Neuronal stem cell (in vitro differentiated cells): ENCODE measurements around the gene XYLT1.

Experiments used
- DNase-seq: peaks from one replicate; pipeline ENCODE4 v3.0.0-alpha.2; 2013; ENCODE audit warnings: low spot score
- H2AFZ ChIP-seq: one replicate; pipeline ENCODE4 v1.6.1; 2013; ENCODE audit warnings: mild to moderate bottlenecking, low read length, inconsistent platforms
- H2AK5ac ChIP-seq: 2 replicates; pipeline ENCODE4 v1.6.1; 2013; ENCODE audit warnings: low read depth, mild to moderate bottlenecking, inconsistent platforms, low read length, moderate library complexity, mixed read lengths
- H2BK120ac ChIP-seq: 2 replicates; pipeline ENCODE4 v1.6.1; 2013; ENCODE audit warnings: low read depth, mild to moderate bottlenecking, inconsistent platforms, low read length, moderate library complexity, mixed read lengths
- H2BK12ac ChIP-seq: one replicate; pipeline ENCODE4 v1.6.1; 2013; ENCODE audit warnings: low read length, inconsistent platforms
- H2BK15ac ChIP-seq: 2 replicates; pipeline ENCODE4 v1.6.1; 2013; ENCODE audit warnings: mild to moderate bottlenecking, low read length, inconsistent platforms, mixed read lengths
- H2BK5ac ChIP-seq: one replicate; pipeline ENCODE4 v1.6.1; 2013; ENCODE audit warnings: inconsistent platforms, mild to moderate bottlenecking, low read length, moderate library complexity
- H3K14ac ChIP-seq: one replicate; pipeline ENCODE4 v1.6.1; 2013; ENCODE audit warnings: low read length, inconsistent platforms
- H3K18ac ChIP-seq: 2 replicates; pipeline ENCODE4 v1.6.1; 2013; ENCODE audit warnings: low read length, inconsistent platforms
- H3K23ac ChIP-seq: 2 replicates; pipeline ENCODE4 v1.6.1; 2013; ENCODE audit warnings: low read depth, mild to moderate bottlenecking, mixed read lengths, low read length, inconsistent platforms; ENCODE audit not compliant: poor library complexity
- H3K27ac ChIP-seq: replicated peaks from 3 replicates; pipeline ENCODE4 v1.5.1; 2013; ENCODE audit warnings: low read length, inconsistent platforms
- H3K27me3 ChIP-seq, 3 experiments: 2 replicates each; pipeline ENCODE4 v1.6.1; 2013; ENCODE audit warnings: low read length in 3 of 3, mild to moderate bottlenecking in 2 of 3, inconsistent platforms in 1 of 3, low read depth in 1 of 3, mixed read lengths in 1 of 3, moderate library complexity in 1 of 3; ENCODE audit not compliant: control insufficient read depth in 3 of 3, insufficient read depth in 3 of 3
- H3K36me3 ChIP-seq, 2 donors: replicated peaks in 1 of 2; 2 replicates each; pipeline ENCODE4 v1.6.1; 2013; ENCODE audit warnings: low read length in 2 of 2; ENCODE audit not compliant: control insufficient read depth in 2 of 2, insufficient read depth in 2 of 2
- H3K4ac ChIP-seq: 2 replicates; pipeline ENCODE4 v1.6.1; 2013; ENCODE audit warnings: inconsistent platforms, mild to moderate bottlenecking, low read length, moderate library complexity
- H3K4me1 ChIP-seq, 2 donors: 1 replicate in 1 of 2; 2 replicates in 1 of 2; pipeline ENCODE4 v1.6.1; 2013; ENCODE audit warnings: low read length in 2 of 2, low read depth in 1 of 2; ENCODE audit not compliant: control insufficient read depth in 2 of 2, insufficient read depth in 1 of 2
- H3K4me2 ChIP-seq: one replicate; pipeline ENCODE4 v1.6.1; 2013; ENCODE audit warnings: mild to moderate bottlenecking, low read length, inconsistent platforms; ENCODE audit not compliant: insufficient read depth, poor library complexity, severe bottlenecking
- H3K4me3 ChIP-seq, 2 donors: 2 replicates each; pipeline ENCODE4 v1.5.1; 2013; ENCODE audit warnings: low read length in 2 of 2, mild to moderate bottlenecking in 2 of 2, inconsistent platforms in 1 of 2, moderate library complexity in 1 of 2
- H3K79me1 ChIP-seq: one replicate; pipeline ENCODE4 v1.6.1; 2013; ENCODE audit warnings: low read depth, mild to moderate bottlenecking, inconsistent platforms, low read length, moderate library complexity
- H3K9ac ChIP-seq: one replicate; pipeline ENCODE4 v1.6.1; 2013; ENCODE audit warnings: mild to moderate bottlenecking, low read depth, low read length, inconsistent platforms; ENCODE audit not compliant: poor library complexity
- H3K9me3 ChIP-seq, 2 donors: replicated peaks in 1 of 2; 2 replicates each; pipeline versions ENCODE3 to v1.6.1; 2013; ENCODE audit warnings: low read length in 2 of 2, mild to moderate bottlenecking in 2 of 2, inconsistent platforms in 1 of 2, low read depth in 1 of 2, mixed read lengths in 1 of 2, moderate library complexity in 1 of 2; ENCODE audit not compliant: control insufficient read depth in 2 of 2, insufficient read depth in 1 of 2
- H4K8ac ChIP-seq: one replicate; pipeline ENCODE4 v1.6.1; 2013; ENCODE audit warnings: low read depth, mild to moderate bottlenecking, inconsistent platforms, low read length, moderate library complexity
- H4K91ac ChIP-seq: one replicate; pipeline ENCODE4 v1.6.1; 2013; ENCODE audit warnings: low read length, low read depth, mild to moderate bottlenecking, inconsistent platforms; ENCODE audit not compliant: poor library complexity
- WGBS, 2 donors: extraction: QIAGEN DNeasy Blood & Tissue Kit; methylation state at CpG; one replicate each; pipeline ENCODE4 v1.1.7; 2013; ENCODE audit warnings: missing lambda C conversion rate in 2 of 2, mixed read lengths in 1 of 2; ENCODE audit not compliant: insufficient read length in 2 of 2, insufficient replicate concordance in 1 of 2; ENCODE audit errors: extremely low coverage in 2 of 2; 5-methylcytosine and 5-hydroxymethylcytosine counted together

XYLT1 gene

DNA sequence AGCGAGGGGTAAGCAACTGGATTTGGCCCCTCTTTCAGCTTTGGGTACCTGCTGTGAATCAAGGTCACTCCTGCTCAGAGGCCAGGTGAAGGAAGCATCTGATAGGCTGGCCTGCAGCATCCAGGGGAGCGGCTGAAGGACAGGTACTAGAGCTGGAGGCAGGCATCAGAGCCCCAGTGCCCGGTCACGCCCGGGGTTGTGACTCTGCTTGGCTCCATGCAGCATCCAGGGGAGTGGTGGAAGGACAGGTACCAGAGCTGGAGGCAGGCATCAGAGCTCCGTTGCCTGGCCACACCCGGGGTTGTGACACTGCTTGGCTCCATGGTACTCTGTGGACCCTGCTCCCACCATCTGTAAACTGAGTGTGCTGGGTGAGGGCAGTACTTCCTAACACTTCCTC, 189.7 kb downstream of the XYLT1 start:
- H3K27ac ChIP-seq: no peak overlapping the region
- H3K4me1 ChIP-seq: peaks cover 0 to 7% of the 10 kb centered on the region in 2 donors
- H3K4me2 ChIP-seq: no peak overlapping the region
- no peak overlapping the region for H2BK12ac ChIP-seq
- H3K23ac ChIP-seq: no peak overlapping the region
- H4K91ac ChIP-seq: no peak overlapping the region
- no peak overlapping the region for H3K9ac ChIP-seq
- H2BK120ac ChIP-seq: no peak overlapping the region
- H3K18ac ChIP-seq: no peak overlapping the region
- WGBS, 2 donors: no CpG with 5 or more reads among the region's 7 CpGs
- H3K9me3 ChIP-seq: no peaks in the 10 kb centered on the region
- H2AK5ac ChIP-seq: no peak overlapping the region
- H3K27me3 ChIP-seq: no peaks in the 10 kb centered on the region
- H2BK5ac ChIP-seq: no peak overlapping the region
- no peak overlapping the region for H2AFZ ChIP-seq
- H2BK15ac ChIP-seq: peak overlapping the region; percentile 22
- no peak overlapping the region for H3K14ac ChIP-seq
- H3K4ac ChIP-seq: no peak overlapping the region
- no peak for DNase-seq
- H3K36me3 ChIP-seq: no peaks in the 10 kb centered on the region
- no peak overlapping the region for H4K8ac ChIP-seq
- no peak overlapping the region for H3K4me3 ChIP-seq
- H3K79me1 ChIP-seq: no peaks in the 10 kb centered on the region

- Histone ChIP-seq H3K79me1 (no peaks in the 10 kb centered on the region), H2BK15ac (no peak overlapping the region), H3K27ac (no peak overlapping the region), H3K36me3 (no peaks in the 10 kb centered on the region), H2BK5ac (no peak overlapping the region), H2BK12ac (no peak overlapping the region), H3K27me3 (no peaks in the 10 kb centered on the region), H3K14ac (no peak overlapping the region), H3K4me2 (no peak overlapping the region), H3K4me1 (peaks cover 0 to 12% of the 10 kb centered on the region in 2 donors), H3K18ac (no peak overlapping the region), H3K9ac (no peak overlapping the region), H2AK5ac (no peak overlapping the region), H3K4me3 (no peak overlapping the region), H3K4ac (no peak overlapping the region), H4K8ac (no peak overlapping the region), H2AFZ (no peak overlapping the region), H4K91ac (no peak overlapping the region), H3K9me3 (no peaks in the 10 kb centered on the region), H3K23ac (no peak overlapping the region), H2BK120ac (no peak overlapping the region)
- WGBS, 2 donors: no CpG with 5 or more reads among the region's 5 CpGs
- DNase-seq: no peak
Observed at GRCh38 chr16:17278988-17279387, 191.8 kb downstream of the XYLT1 start.

DNA sequence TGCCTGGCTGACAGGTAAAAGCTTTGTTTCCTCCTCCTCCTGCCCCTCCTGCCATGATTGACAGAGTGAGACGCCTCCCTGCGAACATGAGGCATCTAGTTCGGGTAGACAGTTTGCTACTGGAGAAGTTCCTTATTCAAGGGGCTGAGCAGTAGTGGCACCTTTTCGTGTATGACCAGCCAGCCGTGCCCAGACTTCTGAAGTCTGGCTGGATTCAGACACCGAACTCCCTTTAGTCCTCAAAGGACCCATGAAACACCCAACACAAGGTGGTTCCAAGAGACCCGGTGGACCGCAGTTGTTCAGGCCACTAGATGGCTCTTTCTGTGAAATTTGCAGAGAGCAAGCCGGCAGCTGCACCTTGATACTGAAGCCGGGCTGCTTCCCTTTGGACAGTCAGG, 192.8 kb downstream of the XYLT1 start:
- H3K4me1 ChIP-seq: peaks cover 0 to 10% of the 10 kb centered on the region in 2 donors
- H2BK120ac ChIP-seq: no peak overlapping the region
- no peak overlapping the region for H2AFZ ChIP-seq
- no peak overlapping the region for H3K23ac ChIP-seq
- no peak overlapping the region for H3K27ac ChIP-seq
- no peaks in the 10 kb centered on the region for H3K9me3 ChIP-seq
- no peak overlapping the region for H2BK15ac ChIP-seq
- no peak overlapping the region for H3K14ac ChIP-seq
- no peak overlapping the region for H3K4ac ChIP-seq
- H3K36me3 ChIP-seq: no peaks in the 10 kb centered on the region
- H4K8ac ChIP-seq: no peak overlapping the region
- H3K9ac ChIP-seq: no peak overlapping the region
- H2AK5ac ChIP-seq: no peak overlapping the region
- no peak overlapping the region for H2BK5ac ChIP-seq
- H3K79me1 ChIP-seq: no peaks in the 10 kb centered on the region
- H3K4me3 ChIP-seq: no peak overlapping the region
- no peak overlapping the region for H3K18ac ChIP-seq
- no peaks in the 10 kb centered on the region for H3K27me3 ChIP-seq
- DNase-seq: no peak
- no peak overlapping the region for H2BK12ac ChIP-seq
- H4K91ac ChIP-seq: no peak overlapping the region
- H3K4me2 ChIP-seq: no peak overlapping the region
- no CpG with 5 or more reads among the region's 10 CpGs for WGBS, 2 donors

DNA sequence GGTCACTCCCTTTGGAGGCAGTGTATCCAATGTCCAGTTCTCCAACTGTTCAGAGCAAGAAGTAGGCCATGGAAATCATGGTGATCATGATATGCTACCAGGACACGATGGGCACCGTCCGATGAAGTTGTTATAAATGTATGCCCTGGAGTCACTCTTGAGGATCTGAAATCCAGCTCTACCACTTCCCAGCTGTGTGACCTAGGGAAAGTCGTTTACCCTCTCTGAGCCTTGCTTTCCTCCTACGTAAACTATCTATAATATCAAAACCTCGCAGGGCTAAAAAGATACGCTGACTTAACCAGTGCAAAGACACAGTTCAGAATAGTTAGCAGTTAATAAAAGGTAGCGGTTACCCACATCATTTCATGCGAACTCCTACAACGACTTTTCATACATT, 194.2 kb downstream of the XYLT1 start:
- Histone ChIP-seq H3K27ac (no peak overlapping the region), H4K91ac (no peak overlapping the region), H3K23ac (no peak overlapping the region), H3K4ac (no peak overlapping the region), H3K27me3 (no peaks in the 10 kb centered on the region), H3K14ac (no peak overlapping the region), H3K18ac (no peak overlapping the region), H3K4me1 (peaks cover 0 to 12% of the 10 kb centered on the region in 2 donors), H2BK5ac (no peak overlapping the region), H3K9me3 (no peaks in the 10 kb centered on the region), H3K4me3 (no peak overlapping the region), H2BK12ac (no peak overlapping the region), H4K8ac (no peak overlapping the region), H3K36me3 (no peaks in the 10 kb centered on the region), H3K79me1 (no peaks in the 10 kb centered on the region), H2AK5ac (no peak overlapping the region), H3K9ac (no peak overlapping the region), H2AFZ (no peak overlapping the region), H3K4me2 (no peak overlapping the region), H2BK120ac (no peak overlapping the region), H2BK15ac (no peak overlapping the region)
- no CpG with 5 or more reads among the region's 10 CpGs for WGBS, 2 donors
- no peak for DNase-seq
